Brain microvascular endothelial cell (primary cell): ENCODE results near the gene VSIG10L2.

Experiments
- DNase-seq: peaks from one replicate; pipeline ENCODE4 v3.0.0-alpha.2; 2020
- H3K27ac ChIP-seq: fragments of 250-450 bp; sonication (Bioruptor Pico); 2 replicates; pipeline ENCODE4 v1.5.1; 2020; ENCODE audit warnings: mild to moderate bottlenecking, moderate library complexity
- H3K27me3 ChIP-seq: fragments of 250-450 bp; sonication (Bioruptor Pico); replicated peaks from 2 replicates; pipeline ENCODE4 v1.5.1; 2020; ENCODE audit warnings: mild to moderate bottlenecking
- H3K36me3 ChIP-seq: fragments of 250-450 bp; sonication (Bioruptor Pico); replicated peaks from 2 replicates; pipeline ENCODE4 v1.5.1; 2020; ENCODE audit warnings: mild to moderate bottlenecking
- H3K4me3 ChIP-seq: 2 replicates; pipeline ENCODE4 v1.5.1; 2011; ENCODE audit warnings: low read depth, mild to moderate bottlenecking, control low read depth, low read length, moderate library complexity
- in situ Hi-C: cut with HindIII; loops from 2 replicates; pipeline ENCODE4 v1.10.0; 2017; ENCODE audit warnings: low sequenced_read_pairs, low pct_ligation_motif_present
- TF ChIP-seq, protein P1 (sequence below): IDR thresholded peaks from 2 replicates; pipeline ENCODE4 v1.5.1; 2011; ENCODE audit warnings: low read depth, mild to moderate bottlenecking, moderate library complexity, low read length, control low read depth, inconsistent platforms; ENCODE audit errors: missing control alignments

VSIG10L2 gene

DNA sequence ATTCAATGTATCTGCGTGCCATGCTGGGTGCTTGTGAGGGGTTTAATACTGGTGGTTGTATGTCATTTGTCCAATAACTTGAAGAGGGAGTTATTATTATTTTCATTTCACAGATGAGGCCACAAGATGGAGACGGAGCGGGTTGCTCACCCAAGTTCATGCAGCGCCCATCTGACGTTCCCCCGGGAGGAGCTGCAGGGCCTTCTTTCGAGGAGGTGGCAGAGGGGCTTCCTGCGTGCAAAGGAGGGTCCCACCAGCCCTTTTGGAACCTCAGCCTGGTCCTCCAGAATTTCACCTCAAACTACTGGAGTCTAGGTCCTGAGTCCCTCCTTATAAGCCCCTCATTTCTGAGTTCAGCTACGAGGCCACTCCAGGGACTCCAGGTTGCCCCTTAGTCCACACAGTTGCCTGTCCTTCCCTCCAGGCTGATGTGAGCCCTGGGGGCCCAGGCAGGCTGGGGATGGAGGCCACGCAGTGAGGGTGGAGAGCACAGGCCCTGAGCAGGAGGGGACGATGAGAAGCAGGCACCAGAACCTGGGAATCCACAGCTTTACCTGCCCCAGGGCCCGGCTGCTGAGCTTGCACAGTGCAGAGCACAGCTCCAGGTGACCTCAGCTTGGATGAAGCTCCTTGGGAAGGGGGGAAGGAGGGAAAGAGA lies 2.9 kb upstream of the VSIG10L2 start:
- Histone ChIP-seq H3K4me3 (no peak overlapping the region), H3K27ac (no peak overlapping the region), H3K27me3 (no peaks in the 10 kb centered on the region), H3K36me3 (no peaks in the 10 kb centered on the region)
- in situ Hi-C loops = loop anchor here (25.0 kb wide), 1 partner anchor 244 kb away; no protein-coding TSS in a partner anchor
- DNase-seq = no peak
- TF ChIP-seq, protein P1, sequence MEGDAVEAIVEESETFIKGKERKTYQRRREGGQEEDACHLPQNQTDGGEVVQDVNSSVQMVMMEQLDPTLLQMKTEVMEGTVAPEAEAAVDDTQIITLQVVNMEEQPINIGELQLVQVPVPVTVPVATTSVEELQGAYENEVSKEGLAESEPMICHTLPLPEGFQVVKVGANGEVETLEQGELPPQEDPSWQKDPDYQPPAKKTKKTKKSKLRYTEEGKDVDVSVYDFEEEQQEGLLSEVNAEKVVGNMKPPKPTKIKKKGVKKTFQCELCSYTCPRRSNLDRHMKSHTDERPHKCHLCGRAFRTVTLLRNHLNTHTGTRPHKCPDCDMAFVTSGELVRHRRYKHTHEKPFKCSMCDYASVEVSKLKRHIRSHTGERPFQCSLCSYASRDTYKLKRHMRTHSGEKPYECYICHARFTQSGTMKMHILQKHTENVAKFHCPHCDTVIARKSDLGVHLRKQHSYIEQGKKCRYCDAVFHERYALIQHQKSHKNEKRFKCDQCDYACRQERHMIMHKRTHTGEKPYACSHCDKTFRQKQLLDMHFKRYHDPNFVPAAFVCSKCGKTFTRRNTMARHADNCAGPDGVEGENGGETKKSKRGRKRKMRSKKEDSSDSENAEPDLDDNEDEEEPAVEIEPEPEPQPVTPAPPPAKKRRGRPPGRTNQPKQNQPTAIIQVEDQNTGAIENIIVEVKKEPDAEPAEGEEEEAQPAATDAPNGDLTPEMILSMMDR = no peak

- H3K27ac ChIP-seq = no peak overlapping the region
- no peaks in the 10 kb centered on the region for H3K27me3 ChIP-seq
- TF ChIP-seq, protein P1 = no peak
- H3K36me3 ChIP-seq = no peaks in the 10 kb centered on the region
- no peak for DNase-seq
- H3K4me3 ChIP-seq = no peak overlapping the region
- in situ Hi-C loops = loop anchor here (25.0 kb wide), 1 partner anchor 243 kb away; no protein-coding TSS in a partner anchor
These were observed 2.0 kb upstream of the VSIG10L2 start for GRCh38 chr11:125943661-125944349.

DNA sequence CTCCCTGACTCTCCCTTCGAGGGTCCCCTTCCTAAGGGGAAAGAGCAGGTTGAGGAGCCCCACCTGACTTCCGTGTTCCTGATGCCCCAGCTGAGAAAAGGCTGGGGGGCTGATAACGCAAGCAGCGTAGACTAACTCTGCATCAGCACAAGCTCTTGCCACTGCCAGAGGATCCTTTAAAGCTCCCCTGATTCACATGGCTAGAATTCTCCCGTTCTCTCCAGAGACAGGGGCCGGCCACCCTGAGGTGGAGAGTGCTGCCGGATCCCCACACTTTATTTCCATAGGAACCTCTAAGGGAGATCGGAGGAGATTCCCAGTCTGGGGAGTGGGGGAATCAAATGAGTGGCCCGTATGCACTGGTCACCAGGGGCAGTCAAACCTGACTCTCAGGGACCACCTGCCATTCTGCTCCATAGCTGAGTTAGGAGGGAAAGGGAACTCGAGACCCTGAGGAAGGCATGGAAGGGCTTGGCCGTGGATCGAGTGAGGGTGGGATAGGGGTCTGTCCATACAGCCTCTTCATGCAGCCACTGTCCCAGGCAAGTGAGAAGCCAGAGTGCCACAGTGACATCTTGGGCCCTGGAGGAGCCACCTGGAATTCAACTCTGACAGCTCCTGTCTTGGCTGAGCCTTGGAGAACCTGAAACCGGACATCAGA lies 1.4 kb upstream of the VSIG10L2 start:
- no peak for DNase-seq
- no peak overlapping the region for H3K27ac ChIP-seq
- no peaks in the 10 kb centered on the region for H3K36me3 ChIP-seq
- in situ Hi-C loops = loop anchor here (25.0 kb wide), 1 partner anchor 243 kb away; no protein-coding TSS in a partner anchor
- H3K27me3 ChIP-seq = no peaks in the 10 kb centered on the region
- TF ChIP-seq, protein P1 = no peak
- H3K4me3 ChIP-seq = no peak overlapping the region

DNA sequence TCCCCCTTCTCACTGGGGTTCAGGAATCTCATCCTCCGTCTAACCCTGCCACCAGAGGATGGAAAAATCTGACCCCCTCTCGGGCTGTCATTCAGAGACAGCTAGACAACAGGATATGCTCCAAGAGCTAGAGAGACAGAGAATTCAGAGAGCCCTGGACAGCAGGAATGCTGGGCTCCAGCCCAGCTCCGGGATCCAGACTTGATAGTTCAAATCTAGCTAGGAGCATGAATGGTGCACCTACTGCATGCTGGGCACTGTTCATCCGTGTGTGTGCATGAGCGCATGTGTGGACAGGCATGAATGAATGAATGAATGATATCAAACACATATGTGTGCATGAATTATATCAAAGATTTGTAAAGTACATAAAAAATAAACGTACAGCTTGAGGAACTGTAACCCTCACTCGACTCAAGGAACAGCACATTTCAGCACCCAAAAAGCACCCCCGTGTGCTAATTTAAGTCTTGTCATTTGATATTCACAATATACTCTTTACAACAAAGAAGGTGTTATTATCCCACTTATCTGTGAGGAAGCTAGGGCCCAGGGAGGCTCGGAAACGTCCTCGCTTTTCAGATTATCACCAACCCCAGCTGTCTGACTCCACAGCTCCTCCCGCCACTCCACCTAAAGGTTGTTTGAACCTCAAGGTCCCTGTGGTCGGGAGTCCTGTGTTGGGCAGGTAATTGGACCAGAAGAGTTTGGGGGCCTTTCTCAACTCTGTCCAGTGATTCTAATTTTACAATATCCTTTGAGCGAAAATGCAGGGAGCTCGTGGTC lies 640 bp upstream of the VSIG10L2 start:
- Histone ChIP-seq H3K36me3 (no peaks in the 10 kb centered on the region), H3K27ac (no peak overlapping the region), H3K27me3 (no peaks in the 10 kb centered on the region), H3K4me3 (no peak overlapping the region)
- TF ChIP-seq, protein P1 = no peak
- DNase-seq = no peak
- in situ Hi-C loops = loop anchor here (25.0 kb wide), 1 partner anchor 242 kb away; no protein-coding TSS in a partner anchor

- Histone ChIP-seq H3K36me3 (no peaks in the 10 kb centered on the region), H3K27me3 (no peaks in the 10 kb centered on the region), H3K4me3 (no peak overlapping the region), H3K27ac (no peak overlapping the region)
- TF ChIP-seq, protein P1 = no peak
- in situ Hi-C loops = loop anchor here (25.0 kb wide), 1 partner anchor 240 kb away; no protein-coding TSS in a partner anchor
- no peak for DNase-seq
These were observed 1.0 kb downstream of the VSIG10L2 start for GRCh38 chr11:125946712-125947418.
